Superior temporal gyrus (tissue), 1 donor: ENCODE data around the gene TOMM7.
A peak's percentile ranks its signal among the peaks of the same experiment; 100 is the strongest.
"Not testable (repeated sequence)": the region's sequence is repeated elsewhere in the genome, so short reads cannot be mapped to it uniquely, and the experiment has no call there.

Experiments used
- DNase-seq: peaks from one replicate; pipeline ENCODE4 v3.0.0-alpha.2; 2016; ENCODE audit errors: extremely low spot score

The TOMM7 gene

GRCh38 chr7:22853674-22854157 lies 31.1 kb upstream of the TOMM7 start:
- DNase-seq, result no peak

- no peak for DNase-seq
These were observed 30.5 kb upstream of the TOMM7 start for GRCh38 chr7:22853138-22853537.

GRCh38 chr7:22851145-22851544 lies 28.5 kb upstream of the TOMM7 start:
- DNase-seq, result no peak

DNA sequence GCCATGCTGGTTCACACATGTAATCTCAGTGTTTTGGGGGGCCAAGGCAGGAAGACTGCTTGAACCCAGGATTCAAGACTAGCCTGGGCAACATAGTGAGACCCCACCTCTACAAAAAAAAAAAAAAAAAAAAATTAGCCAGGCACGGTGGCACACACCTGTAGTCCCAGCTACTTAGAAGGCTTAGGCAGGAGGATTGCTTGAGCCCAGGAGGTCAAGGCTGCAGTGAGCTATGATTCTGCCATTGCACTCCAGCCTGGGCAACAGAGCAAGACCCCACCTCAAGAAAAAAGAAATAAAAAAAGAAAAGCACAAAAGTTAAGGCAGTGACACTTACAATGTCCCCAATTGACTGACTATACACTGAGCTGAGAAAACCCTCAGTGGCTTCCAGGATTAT lies 27.7 kb upstream of the TOMM7 start:
- DNase-seq, result not testable (repeated sequence)

DNA sequence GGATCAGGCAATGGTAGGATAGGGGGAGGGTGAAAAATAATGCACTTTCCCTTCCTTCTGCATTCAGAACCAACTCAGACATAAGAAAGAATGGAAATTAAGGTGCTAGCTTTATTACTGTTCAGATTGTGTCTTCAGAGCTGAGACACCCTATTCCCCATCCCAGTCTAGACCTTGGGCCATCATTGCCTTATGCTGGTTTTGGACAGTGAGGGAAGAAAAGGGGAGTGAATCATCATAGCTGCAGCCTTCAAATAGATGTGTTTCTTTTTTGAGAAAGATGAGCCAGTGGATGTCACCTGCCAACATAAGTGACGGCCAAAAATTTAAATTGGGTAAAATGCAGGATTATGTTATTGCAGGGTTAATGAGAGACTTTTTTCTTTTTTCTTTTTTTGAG lies 27.0 kb upstream of the TOMM7 start:
- no peak for DNase-seq

DNA sequence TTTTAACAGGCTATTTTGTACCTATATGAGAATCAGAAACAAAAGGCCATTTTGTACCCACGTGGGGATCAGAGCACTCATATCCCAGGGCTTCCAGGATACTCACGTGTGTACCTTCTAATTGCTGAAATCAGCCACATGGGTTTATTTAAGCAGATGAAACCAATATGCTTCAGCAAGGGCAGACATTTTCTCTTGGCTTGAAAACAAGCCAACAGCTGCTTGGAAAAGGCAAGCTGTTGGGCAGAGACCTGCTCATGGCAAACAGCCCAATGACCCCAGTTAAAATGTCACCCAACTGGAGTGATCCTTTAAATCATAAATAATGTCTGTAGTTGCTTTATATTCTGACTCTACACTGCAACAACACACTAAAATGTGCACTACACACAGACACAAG lies 26.5 kb upstream of the TOMM7 start:
- no peak for DNase-seq

DNA sequence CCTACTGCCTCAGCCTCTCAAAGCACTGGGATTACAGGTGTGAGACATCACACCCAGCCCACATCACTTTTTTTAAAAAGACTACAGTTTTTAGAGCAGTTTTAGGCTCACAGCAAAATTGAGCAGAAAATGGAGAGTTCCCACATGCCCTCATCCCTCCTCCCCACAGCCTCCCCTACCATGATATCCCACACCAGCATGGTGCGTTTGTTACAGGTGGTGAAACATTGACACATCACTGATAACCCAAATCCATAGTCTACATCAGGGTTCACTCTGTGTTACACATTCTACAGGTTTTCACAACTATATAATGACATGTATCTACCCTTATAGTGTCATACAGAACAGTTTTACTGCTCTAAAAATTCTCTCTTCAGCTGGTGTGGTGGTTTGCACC lies 24.3 kb upstream of the TOMM7 start:
- DNase-seq, result no peak

GRCh38 chr7:22845221-22845834 lies 22.7 kb upstream of the TOMM7 start:
- no peak for DNase-seq

- DNase-seq, result no peak
These were observed 21.1 kb upstream of the TOMM7 start for GRCh38 chr7:22843681-22844309.

DNA sequence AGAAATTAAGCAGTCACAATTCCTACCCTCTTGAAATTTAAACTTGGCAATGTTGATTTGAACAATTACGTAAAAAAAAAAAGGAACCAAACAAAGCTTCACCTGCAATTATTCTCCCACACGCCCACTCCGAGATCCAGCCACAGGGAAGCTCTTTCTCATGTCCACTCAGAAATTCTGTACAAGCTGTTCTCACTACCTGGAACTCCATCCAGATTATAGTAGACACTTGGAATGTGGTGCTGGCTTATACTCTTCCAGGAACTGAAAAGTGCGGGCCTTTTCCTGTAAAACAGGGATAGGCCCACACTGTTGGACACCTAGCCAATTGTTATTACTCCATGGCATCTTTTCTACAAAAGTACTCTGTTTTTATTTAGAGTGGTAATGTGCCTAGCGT lies 20.3 kb upstream of the TOMM7 start:
- no peak for DNase-seq

DNA sequence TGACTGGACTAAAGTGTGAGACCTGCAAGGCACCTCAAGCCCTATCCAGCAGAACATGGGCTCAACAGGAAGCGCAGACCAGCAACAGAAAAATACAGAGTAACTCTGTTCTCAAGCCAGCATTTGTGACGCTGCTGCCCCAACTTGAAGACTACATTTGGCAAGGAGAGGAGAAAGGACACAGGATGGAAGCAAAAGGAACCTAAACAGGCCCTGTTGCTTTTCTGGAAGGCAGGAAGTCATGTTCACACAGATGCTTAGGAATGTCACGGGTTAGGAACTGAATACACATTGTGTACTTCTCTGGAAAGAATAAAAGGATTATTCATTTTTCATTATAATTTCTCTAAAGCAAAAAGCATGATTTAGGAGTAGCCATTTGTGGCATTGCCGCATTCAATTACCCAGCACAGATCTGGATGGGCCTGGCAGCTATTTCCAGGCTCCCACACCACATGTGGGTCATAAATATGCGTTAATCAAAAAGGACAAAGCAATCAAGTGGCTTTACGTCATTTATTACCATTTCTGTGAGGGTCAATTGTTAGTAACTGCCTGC lies 19.8 kb upstream of the TOMM7 start:
- peak; percentile 66 for DNase-seq

DNA sequence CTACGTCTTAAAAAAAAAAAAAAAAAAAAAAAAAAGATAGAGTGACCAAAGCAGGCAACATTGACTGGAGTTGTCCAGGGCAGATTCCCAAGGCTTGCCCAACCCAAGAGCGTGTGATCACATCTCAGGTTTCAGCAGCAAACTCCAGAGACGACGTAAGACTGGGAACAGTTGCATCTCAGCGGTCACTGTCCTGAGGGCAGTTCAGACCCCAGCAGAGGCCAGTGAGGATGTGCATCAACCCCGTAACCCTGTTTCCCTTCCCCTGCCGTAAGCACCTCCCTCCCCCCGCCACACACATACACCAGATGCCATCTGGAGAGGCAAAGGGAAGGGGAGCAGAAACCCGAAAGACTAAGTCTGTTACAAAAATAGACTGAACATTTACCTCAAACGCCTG lies 19.3 kb upstream of the TOMM7 start:
- no peak for DNase-seq

DNA sequence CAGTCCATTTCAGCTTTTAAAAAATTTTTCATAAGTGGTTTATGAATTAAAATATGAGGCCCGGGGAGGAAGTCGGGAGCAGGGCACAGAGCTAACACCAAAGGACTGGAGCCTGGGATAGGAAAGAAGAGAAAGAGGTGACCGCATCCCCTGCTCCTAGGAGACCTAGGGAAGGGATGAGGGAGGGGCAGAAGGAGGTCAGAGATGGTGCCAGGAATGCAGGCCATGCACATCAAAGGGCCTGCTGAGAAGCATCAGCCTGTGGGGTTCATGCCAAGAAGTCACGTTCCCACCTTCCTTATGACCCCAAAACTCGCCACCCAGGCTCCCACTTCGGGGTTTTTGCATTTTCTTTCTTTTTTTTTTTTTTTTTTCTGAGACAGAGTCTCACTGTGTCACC lies 14.7 kb upstream of the TOMM7 start:
- DNase-seq, result no peak

DNA sequence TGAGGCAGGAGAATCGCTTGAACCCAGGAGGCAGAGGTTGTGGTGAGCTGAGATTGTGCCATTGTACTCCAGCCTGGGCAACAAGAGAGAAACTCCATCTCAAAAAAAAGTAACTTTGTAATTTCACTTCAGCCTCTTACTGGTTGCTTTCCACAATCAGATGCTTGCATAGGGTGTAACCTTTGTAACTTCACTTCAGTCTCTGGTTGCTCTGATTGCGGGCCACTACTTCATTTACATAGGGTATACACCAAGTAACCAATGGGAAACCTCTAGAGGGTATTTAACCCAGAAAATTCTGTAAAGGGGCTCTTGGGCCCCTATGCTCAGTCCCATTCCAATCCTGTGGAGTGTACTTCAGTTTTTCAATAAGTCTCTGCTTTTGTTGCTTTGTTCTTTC lies 13.9 kb upstream of the TOMM7 start:
- not testable (repeated sequence) for DNase-seq

- DNase-seq, result no peak
These were observed 11.3 kb upstream of the TOMM7 start for GRCh38 chr7:22833957-22834356.

GRCh38 chr7:22833113-22833855 lies 10.6 kb upstream of the TOMM7 start:
- DNase-seq, result no peak

- no peak for DNase-seq
These were observed 9.8 kb upstream of the TOMM7 start for GRCh38 chr7:22832401-22832800.

GRCh38 chr7:22831602-22832305 lies 9.1 kb upstream of the TOMM7 start:
- DNase-seq, result no peak

DNA sequence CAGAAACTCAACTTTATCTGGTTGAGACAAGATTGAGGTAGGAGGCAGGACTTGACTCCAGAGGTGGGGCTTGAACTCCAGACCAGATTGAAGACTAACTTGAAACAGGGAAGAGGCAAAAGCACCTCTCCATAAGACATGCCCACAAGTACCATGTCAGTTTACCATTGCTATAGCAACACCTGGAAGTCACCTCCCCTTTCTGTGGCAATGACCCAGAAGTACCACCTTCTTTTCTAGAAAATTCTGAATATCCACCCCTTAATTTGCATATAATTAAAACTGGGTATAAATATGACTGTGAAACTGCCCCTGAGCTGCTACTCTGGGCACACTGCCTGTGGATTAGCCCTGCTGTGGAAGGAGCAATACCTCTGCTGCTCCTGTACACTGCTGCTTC lies 4.9 kb upstream of the TOMM7 start:
- DNase-seq, result no peak

GRCh38 chr7:22826593-22826992 lies 3.9 kb upstream of the TOMM7 start:
- no peak for DNase-seq

DNA sequence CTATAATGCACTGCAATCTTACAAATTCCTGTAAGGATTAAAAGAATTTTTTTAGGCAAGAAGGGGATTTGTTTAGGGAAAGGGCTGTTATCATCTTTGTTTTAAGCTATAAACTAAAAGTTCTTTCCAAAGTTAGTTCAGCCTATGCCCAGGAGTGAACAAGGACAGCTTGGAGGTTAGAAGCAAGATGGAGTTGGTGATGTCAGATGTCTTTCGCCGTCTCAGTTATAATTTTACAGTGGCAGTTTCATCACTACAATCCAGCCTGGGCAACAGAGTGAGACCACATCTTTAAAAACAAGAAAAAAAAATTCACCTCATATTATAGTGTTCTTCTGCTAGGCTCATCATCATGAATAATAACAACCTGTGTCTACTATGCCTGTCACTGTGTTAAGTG lies 2.1 kb upstream of the TOMM7 start:
- no peak for DNase-seq

DNA sequence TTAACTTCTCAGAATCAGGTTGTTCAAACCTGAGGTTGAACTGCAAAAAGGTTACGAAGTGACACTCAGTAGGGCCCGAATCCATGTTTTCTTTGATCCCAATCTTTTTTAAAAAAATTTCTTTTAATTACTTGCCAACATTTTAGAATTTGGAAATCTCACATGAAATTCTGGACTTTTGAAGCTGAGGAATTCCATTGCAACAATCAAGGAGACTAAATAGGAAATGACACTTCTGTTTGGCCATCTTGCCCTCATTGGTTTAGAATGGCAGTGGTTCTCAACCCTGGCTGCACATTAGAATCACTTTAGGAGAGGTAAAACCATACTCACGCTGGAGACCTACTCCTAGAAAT lies 471 bp upstream of the TOMM7 start:
- no peak for DNase-seq
